H1 (cell line): ENCODE results near the gene ATOH7. TPM values are rescaled to one million over a fixed set of nuclear protein-coding genes. Genes with fewer than 3 reads are reported as not detected.

Source experiments
- CTCF ChIA-PET: fragments of 300-600 bp; sonication (Branson Sonifier 250); formaldehyde crosslinking; loops from one replicate; lab custom pipeline; 2021; ENCODE audit not compliant: partially characterized antibody; lab: Charles Lee
- POLR2A ChIA-PET: fragments of 300-600 bp; sonication (Branson Sonifier 250); formaldehyde crosslinking; loops from one replicate; lab custom pipeline; 2021; ENCODE audit warnings: inconsistent platforms; ENCODE audit not compliant: partially characterized antibody; lab: Charles Lee
- DNase-seq, 2 experiments: peaks; one replicate each; pipeline versions ENCODE4 v3.0.0 to v3.0.0-alpha.2; 2010 to 2022; ENCODE audit warnings: low spot score in 2 of 2, low read depth in 1 of 2, mixed read lengths in 1 of 2
- FAIRE-seq: peaks from 2 replicates; lab custom pipeline; 2011; peaks lifted over from hg19 to GRCh38; lab: Jason Lieb, UNC
- H2AFZ ChIP-seq: 2 replicates; pipeline ENCODE4 v1.8.1; 2012; ENCODE audit warnings: low read length, inconsistent platforms
- H2AK5ac ChIP-seq: 2 replicates; pipeline ENCODE4 v1.6.1; 2013; ENCODE audit warnings: low read depth, low read length
- H2BK120ac ChIP-seq: replicated peaks from 2 replicates; pipeline ENCODE3; 2013; ENCODE audit warnings: low read depth, low read length, inconsistent platforms
- H2BK12ac ChIP-seq: 2 replicates; pipeline ENCODE4 v1.6.1; 2013; ENCODE audit warnings: low read depth, low read length
- H2BK15ac ChIP-seq: 2 replicates; pipeline ENCODE4 v1.6.1; 2013; ENCODE audit warnings: low read length
- H2BK20ac ChIP-seq: 2 replicates; pipeline ENCODE4 v1.6.1; 2013; ENCODE audit warnings: low read length
- H2BK5ac ChIP-seq: 2 replicates; pipeline ENCODE4 v1.6.1; 2013; ENCODE audit warnings: low read depth, low read length
- H3K14ac ChIP-seq: 2 replicates; pipeline ENCODE4 v1.6.1; 2013; ENCODE audit warnings: inconsistent platforms; ENCODE audit not compliant: insufficient read length
- H3K18ac ChIP-seq: 2 replicates; pipeline ENCODE4 v1.6.1; 2013; ENCODE audit warnings: low read length; ENCODE audit errors: extremely low read depth
- H3K23ac ChIP-seq: 2 replicates; pipeline ENCODE4 v1.6.1; 2013; ENCODE audit warnings: inconsistent platforms; ENCODE audit not compliant: insufficient read length
- H3K23me2 ChIP-seq: 2 replicates; pipeline ENCODE4 v1.6.1; 2013; ENCODE audit warnings: low read depth, low read length
- H3K27ac ChIP-seq: 2 replicates; pipeline ENCODE4 v1.6.1; 2011; ENCODE audit warnings: low read depth, low read length, inconsistent platforms
- H3K27me3 ChIP-seq, 4 experiments: replicated peaks in 1 of 4; 1 replicate in 1 of 4; 2 replicates in 3 of 4; pipeline versions ENCODE4 v1.6.1 to v1.8.1; 2011 to 2013; ENCODE audit warnings: low read length in 3 of 4, mild to moderate bottlenecking in 3 of 4, inconsistent platforms in 2 of 4, mixed read lengths in 2 of 4, moderate library complexity in 1 of 4; ENCODE audit not compliant: control insufficient read depth in 3 of 4, insufficient read depth in 3 of 4; ENCODE audit errors: extremely low read depth in 1 of 4
- H3K36me3 ChIP-seq, 4 experiments: 2 replicates each; pipeline versions ENCODE4 v1.6.1 to v1.8.1; 2011 to 2013; ENCODE audit warnings: mild to moderate bottlenecking in 4 of 4, low read length in 3 of 4, moderate library complexity in 2 of 4, control low read depth in 1 of 4, inconsistent platforms in 1 of 4; ENCODE audit not compliant: insufficient read depth in 4 of 4, control insufficient read depth in 2 of 4
- H3K4ac ChIP-seq: replicated peaks from 2 replicates; pipeline ENCODE3; 2013; ENCODE audit warnings: low read length, low read depth, mixed read lengths, inconsistent platforms; ENCODE audit not compliant: insufficient read length
- H3K4me1 ChIP-seq, 4 experiments: replicated peaks in 1 of 4; 1 replicate in 1 of 4; 2 replicates in 3 of 4; pipeline versions ENCODE4 v1.6.1 to v1.8.1; 2011 to 2013; ENCODE audit warnings: low read length in 3 of 4, inconsistent platforms in 2 of 4, mixed read lengths in 1 of 4; ENCODE audit not compliant: insufficient read depth in 4 of 4, control insufficient read depth in 3 of 4
- H3K4me2 ChIP-seq, 2 experiments: 2 replicates each; pipeline versions ENCODE4 v1.6.1 to v1.8.1; 2011 to 2013; ENCODE audit warnings: low read depth in 2 of 2, low read length in 2 of 2, control low read depth in 1 of 2, inconsistent platforms in 1 of 2, mild to moderate bottlenecking in 1 of 2; ENCODE audit not compliant: insufficient read depth in 1 of 2
- H3K4me3 ChIP-seq, 4 experiments: fragments of 200-600, 300-600 bp in 1 of 4; sonication (generic), shearing (Covaris generic), sonication (Bioruptor Twin) in 1 of 4; 2 replicates each; pipeline versions ENCODE4 v1.5.1 to v1.8.1; 2011 to 2016; ENCODE audit warnings: low read length in 4 of 4, low read depth in 3 of 4, control low read depth in 2 of 4, inconsistent platforms in 2 of 4, mild to moderate bottlenecking in 2 of 4, mixed read lengths in 1 of 4, moderate library complexity in 1 of 4; ENCODE audit not compliant: insufficient read depth in 2 of 4; ENCODE audit errors: extremely low read depth in 1 of 4
- H3K56ac ChIP-seq: replicated peaks from 2 replicates; pipeline ENCODE3; 2013; ENCODE audit warnings: low read depth, mild to moderate bottlenecking, mixed read lengths, low read length, inconsistent platforms; ENCODE audit not compliant: insufficient read length
- H3K79me1 ChIP-seq: 2 replicates; pipeline ENCODE4 v1.6.1; 2013; ENCODE audit warnings: low read depth, low read length, control low read depth
- H3K79me2 ChIP-seq, 2 experiments: 2 replicates each; pipeline versions ENCODE4 v1.6.1 to v1.8.1; 2012 to 2013; ENCODE audit warnings: low read length in 2 of 2, mild to moderate bottlenecking in 2 of 2, inconsistent platforms in 1 of 2; ENCODE audit not compliant: insufficient read depth in 2 of 2, control insufficient read depth in 1 of 2
- H3K9ac ChIP-seq, 4 experiments: replicated peaks in 1 of 4; 1 replicate in 1 of 4; 2 replicates in 3 of 4; pipeline versions ENCODE4 v1.6.1 to v1.8.1; 2011 to 2013; ENCODE audit warnings: low read depth in 3 of 4, low read length in 3 of 4, control low read depth in 2 of 4, mild to moderate bottlenecking in 2 of 4, moderate library complexity in 2 of 4, inconsistent platforms in 1 of 4; ENCODE audit errors: extremely low read depth in 1 of 4
- H3K9me3 ChIP-seq, 2 experiments: 2 replicates each; pipeline versions ENCODE4 v1.6.1 to v1.8.1; 2012 to 2013; ENCODE audit warnings: mild to moderate bottlenecking in 2 of 2, moderate library complexity in 2 of 2, control low read depth in 1 of 2, inconsistent platforms in 1 of 2, low read depth in 1 of 2, low read length in 1 of 2, mixed read lengths in 1 of 2; ENCODE audit not compliant: insufficient read depth in 2 of 2
- H4K20me1 ChIP-seq, 2 experiments: replicated peaks in 1 of 2; 2 replicates each; pipeline versions ENCODE3 to v1.8.1; 2011 to 2013; ENCODE audit warnings: inconsistent platforms in 2 of 2, low read length in 2 of 2, mild to moderate bottlenecking in 1 of 2; ENCODE audit not compliant: insufficient read depth in 2 of 2, control insufficient read depth in 1 of 2
- H4K5ac ChIP-seq: 2 replicates; pipeline ENCODE4 v1.6.1; 2013; ENCODE audit warnings: low read length, low read depth, mixed read lengths, inconsistent platforms; ENCODE audit not compliant: insufficient read length
- H4K8ac ChIP-seq: 2 replicates; pipeline ENCODE4 v1.8.0; 2013; ENCODE audit warnings: mild to moderate bottlenecking, moderate library complexity, low read length, inconsistent platforms; ENCODE audit not compliant: insufficient read depth; ENCODE audit errors: extremely low read depth
- H4K91ac ChIP-seq: replicated peaks from 2 replicates; pipeline ENCODE3; 2013; ENCODE audit warnings: low read length, mixed read lengths, inconsistent platforms; ENCODE audit not compliant: insufficient read length
- EZH2 ChIP-seq: fragments of 200-600 bp; sonication (generic); IDR thresholded peaks from 2 replicates; pipeline ENCODE4 v1.7.1; 2012; ENCODE audit warnings: low read depth, mild to moderate bottlenecking, moderate library complexity, low read length, inconsistent platforms; ENCODE audit not compliant: severe bottlenecking
- HDAC2 ChIP-seq, 2 experiments: fragments of 300-600 bp in 1 of 2; sonication (generic) in 1 of 2; IDR thresholded peaks; 2 replicates each; pipeline ENCODE4 v1.6.1; 2011 to 2012; ENCODE audit warnings: low read depth in 2 of 2, low read length in 2 of 2, mild to moderate bottlenecking in 2 of 2, moderate library complexity in 2 of 2, borderline replicate concordance in 1 of 2, inconsistent platforms in 1 of 2
- MAX ChIP-seq: IDR thresholded peaks from 2 replicates; pipeline ENCODE4 v1.6.1; 2012; ENCODE audit warnings: inconsistent platforms
- WGBS, 2 experiments: shearing (Covaris generic) in 1 of 2; methylation state at CpG; one replicate each; pipeline versions ENCODE4 v1.1.6 to v1.1.7; 2013 to 2015; ENCODE audit warnings: low lambda C conversion rate in 2 of 2, mixed read lengths in 2 of 2, inconsistent platforms in 1 of 2, low coverage in 1 of 2, missing lambda C conversion rate in 1 of 2; ENCODE audit not compliant: insufficient replicate concordance in 2 of 2, insufficient coverage in 1 of 2, insufficient read length in 1 of 2; ENCODE audit errors: extremely low coverage in 1 of 2, missing lambda C conversion rate in 1 of 2; 5-methylcytosine and 5-hydroxymethylcytosine counted together
- polyA plus RNA-seq, 7 experiments: library from polyadenylated mRNA; depleted of rRNA in 3 of 7; stranded (reverse) in 5 of 7; unstranded in 2 of 7; fragments of >200 nt in 5 of 7; fragments of 200-250 nt in 2 of 7; gene quantifications; 1 replicate in 5 of 7; 2 replicates in 1 of 7; 4 replicates in 1 of 7; pipeline versions ENCODE4 v1.2.1 to v1.2.3, GENCODE V29; 2011 to 2013; ENCODE audit warnings: missing spikeins in 2 of 7, mixed read lengths in 2 of 7
- total RNA-seq: library from RNA; stranded (reverse); fragmentation: NEBNext Ultra II Directional; extraction: Animal tissue kit (Norgen Biotek cat#: 25700); gene quantifications from 2 replicates; pipeline ENCODE4 v1.2.1, GENCODE V29; 2021

ATOH7 gene
- total and polyA plus RNA-seq, 2 of the 8 experiments (the other 6 are each of a cell fraction or from before 2014, with no cell fraction given) = 0.39 to 1.0 TPM

- 70% methylated on average over 7 of the region's 7 CpGs; no CpG with 5 or more reads in 1 of the 2 experiments for WGBS, 2 experiments
- Histone ChIP-seq H2BK12ac (no peak overlapping the region), H2BK120ac (no peak overlapping the region), H4K91ac (no peak overlapping the region), H3K36me3 (no peaks in the 10 kb centered on the region), H3K4ac (no peak overlapping the region), H3K79me1 (no peaks in the 10 kb centered on the region), H3K4me1 (peaks cover 0 to 2% (median 0%) of the 10 kb centered on the region in 4 experiments; a peak in 2 of 7 replicates), H3K9ac (no peak overlapping the region), H3K79me2 (no peaks in the 10 kb centered on the region), H4K20me1 (no peaks in the 10 kb centered on the region), H3K23ac (no peak overlapping the region), H2BK5ac (no peak overlapping the region), H3K27ac (no peak overlapping the region; the same call in 1 of the 2 replicates), H4K8ac (no peak overlapping the region; the same call in 1 of the 2 replicates), H3K14ac (no peak overlapping the region), H3K4me3 (no peak overlapping the region), H3K23me2 (no peaks in the 10 kb centered on the region), H2AFZ (no peak overlapping the region), H3K9me3 (0 out of 4 replicates have a peak, but pooled peaks cover 1% of the 10 kb centered on the region in 2 experiments), H2AK5ac (no peak overlapping the region), H3K56ac (no peak overlapping the region), H3K18ac (no peak overlapping the region), H4K5ac (no peak overlapping the region), H2BK15ac (no peak overlapping the region), H2BK20ac (no peak overlapping the region), H3K27me3 (0 out of 7 replicates have a peak, but pooled peaks cover 0 to 4% (median 0%) of the 10 kb centered on the region in 4 experiments), H3K4me2 (no peak overlapping the region; a peak in 2 of 4 replicates)
- CTCF ChIA-PET = interaction anchor here (1.0 to 1.5 kb wide), 4 partner anchors 11 to 115 kb away, joined by 3 to 4 read pairs (median 3); no protein-coding TSS in a partner anchor
- FAIRE-seq = no peak
- no peak for DNase-seq
- POLR2A ChIA-PET = no interaction called here
- TF ChIP-seq EZH2 (no peak), MAX (no peak), HDAC2 (IDR thresholded peaks at IDR 0.05; ENCODE audit: borderline replicate concordance in 1 of 2, low read depth in 2 of 2, low read length in 2 of 2) (no peak)
These were observed 39.4 kb upstream of the ATOH7 start for GRCh38 chr10:68271196-68271882.
